ENCODE data around the gene INTS7. TPM values are rescaled to one million over a fixed set of nuclear protein-coding genes. Genes with fewer than 3 reads are reported as not detected.

Gene INTS7
- total RNA-seq, 1 experiment from 2014 or later: 21.7 TPM

DNA sequence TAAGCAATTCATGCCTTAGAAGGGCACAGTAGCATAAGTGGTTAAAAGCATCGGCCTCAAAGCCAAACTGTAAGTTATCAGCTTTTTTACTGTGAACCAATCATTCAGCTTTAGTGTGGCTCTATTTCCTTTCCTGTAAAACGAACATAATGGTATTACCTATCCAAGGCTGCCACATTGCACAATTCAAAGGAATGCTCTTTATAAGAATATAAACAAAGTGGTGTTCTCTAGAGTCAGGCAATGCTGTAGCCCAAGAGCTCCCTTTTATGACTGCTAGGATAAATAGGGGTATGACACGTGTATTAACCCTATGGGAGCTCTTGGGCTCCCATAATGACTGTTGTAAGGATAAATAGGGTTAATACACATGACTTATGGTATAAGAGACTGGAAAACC, 25.4 kb downstream of the INTS7 start:
- Histone ChIP-seq H3K4me3 (replicated peaks in 1 of 2; ENCODE audit: low read depth in 1 of 2, low read length in 2 of 2) (no peak overlapping the region), H3K27me3 (ENCODE audit: insufficient read depth, low read length) (no peaks in the 10 kb centered on the region), H3K9me2 (ENCODE audit: insufficient read depth) (no peaks in the 10 kb centered on the region), H3K4me2 (ENCODE audit: low read length) (no peak overlapping the region), H3K27ac (ENCODE audit: low read depth, low read length) (no peak overlapping the region), H3K4me1 (ENCODE audit: control insufficient read depth in 1 of 2, insufficient read depth in 2 of 2, low read length in 2 of 2) (no peaks in the 10 kb centered on the region), H4K20me1 (ENCODE audit: insufficient read depth) (no peaks in the 10 kb centered on the region), H3K9me3 (ENCODE audit: control insufficient read depth in 1 of 2, insufficient read depth in 1 of 2, low read depth in 1 of 2, low read length in 2 of 2) (no peaks in the 10 kb centered on the region), H3K36me3 (ENCODE audit: control insufficient read depth in 1 of 2, insufficient read depth in 2 of 2, low read length in 2 of 2) (peaks cover 5 to 11% of the 10 kb centered on the region in 2 experiments; a peak in 1 of 4 replicates), H3K79me2 (ENCODE audit: insufficient read depth, low read length) (no peaks in the 10 kb centered on the region), H3K9ac (ENCODE audit: low read length) (no peak overlapping the region), H2AFZ (ENCODE audit: low read depth, low read length, poor library complexity, severe bottlenecking) (no peak overlapping the region)
- no peak for ATAC-seq
- no TSS peak for BruUV-seq (replicated peaks)
- CTCF ChIA-PET: interaction anchor here (0.8 kb wide), 1 partner anchor 26 kb away, joined by 3 read pairs; the partner anchor contains the start of gene DTL
- intact Hi-C loops (cut with micrococcal nuclease): no loop called here
- TF ChIP-seq, protein P1, sequence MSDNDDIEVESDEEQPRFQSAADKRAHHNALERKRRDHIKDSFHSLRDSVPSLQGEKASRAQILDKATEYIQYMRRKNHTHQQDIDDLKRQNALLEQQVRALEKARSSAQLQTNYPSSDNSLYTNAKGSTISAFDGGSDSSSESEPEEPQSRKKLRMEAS (IDR thresholded peaks at IDR 0.05): no peak
- TF ChIP-seq POLR2A (IDR thresholded peaks at IDR 0.05; ENCODE audit: borderline replicate concordance, extremely low read depth, insufficient read depth, insufficient read length): no peak
- TF ChIP-seq RAD21 (IDR thresholded peaks at IDR 0.05; ENCODE audit: low read depth): no peak
- TF ChIP-seq, protein P2, sequence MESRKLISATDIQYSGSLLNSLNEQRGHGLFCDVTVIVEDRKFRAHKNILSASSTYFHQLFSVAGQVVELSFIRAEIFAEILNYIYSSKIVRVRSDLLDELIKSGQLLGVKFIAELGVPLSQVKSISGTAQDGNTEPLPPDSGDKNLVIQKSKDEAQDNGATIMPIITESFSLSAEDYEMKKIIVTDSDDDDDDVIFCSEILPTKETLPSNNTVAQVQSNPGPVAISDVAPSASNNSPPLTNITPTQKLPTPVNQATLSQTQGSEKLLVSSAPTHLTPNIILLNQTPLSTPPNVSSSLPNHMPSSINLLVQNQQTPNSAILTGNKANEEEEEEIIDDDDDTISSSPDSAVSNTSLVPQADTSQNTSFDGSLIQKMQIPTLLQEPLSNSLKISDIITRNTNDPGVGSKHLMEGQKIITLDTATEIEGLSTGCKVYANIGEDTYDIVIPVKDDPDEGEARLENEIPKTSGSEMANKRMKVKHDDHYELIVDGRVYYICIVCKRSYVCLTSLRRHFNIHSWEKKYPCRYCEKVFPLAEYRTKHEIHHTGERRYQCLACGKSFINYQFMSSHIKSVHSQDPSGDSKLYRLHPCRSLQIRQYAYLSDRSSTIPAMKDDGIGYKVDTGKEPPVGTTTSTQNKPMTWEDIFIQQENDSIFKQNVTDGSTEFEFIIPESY (IDR thresholded peaks at IDR 0.05; ENCODE audit: extremely low read depth, insufficient replicate concordance, low read length): no peak
- TF ChIP-seq EGR1 (IDR thresholded peaks at IDR 0.05; ENCODE audit: low read depth): no peak
- TF ChIP-seq SP1 (IDR thresholded peaks at IDR 0.05; ENCODE audit: low read depth): no peak
- no peak for DNase-seq (ENCODE audit: low read depth, low spot score)
- RAD21 ChIA-PET (ENCODE audit: low non-redundant PET in 1 of 2, low total read pairs in 2 of 2, uncharacterized antibody in 2 of 2, unreplicated experiment in 2 of 2): no interaction called here
- POLR2A ChIA-PET: no interaction called here

DNA sequence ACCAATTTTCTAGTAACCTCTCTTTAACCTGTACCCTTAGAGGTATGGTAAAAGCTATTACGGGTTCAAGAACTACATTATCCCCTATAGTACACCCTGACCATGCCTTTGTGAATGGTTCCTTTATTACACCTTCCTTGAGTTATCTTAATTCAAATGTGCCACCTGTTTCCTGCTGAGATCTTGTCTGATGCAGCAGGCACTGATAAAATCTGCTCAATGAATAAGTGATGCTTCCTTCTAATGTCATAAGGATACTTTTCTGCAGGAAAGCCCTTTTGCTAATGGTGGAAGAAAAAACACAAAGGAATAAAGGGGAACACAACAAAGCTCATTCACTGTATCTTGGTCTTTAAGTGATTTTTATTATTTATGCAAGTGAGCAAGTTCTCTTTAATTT, 25.8 kb downstream of the INTS7 start:
- no peak overlapping the region for H3K27ac ChIP-seq (ENCODE audit: low read depth, low read length)
- H3K4me2 ChIP-seq (ENCODE audit: low read length): no peak overlapping the region
- H3K9me2 ChIP-seq (ENCODE audit: insufficient read depth): no peaks in the 10 kb centered on the region
- no TSS peak for BruUV-seq (replicated peaks)
- ChIA-PET RAD21 (ENCODE audit: low non-redundant PET in 1 of 2, low total read pairs in 2 of 2, uncharacterized antibody in 2 of 2, unreplicated experiment in 2 of 2) (no interaction called here), POLR2A (no interaction called here), CTCF (interaction anchor here (0.8 kb wide), 1 partner anchor 26 kb away, joined by 3 read pairs; the partner anchor contains the start of gene DTL)
- peaks cover 5 to 11% of the 10 kb centered on the region in 2 experiments; a peak in 1 of 4 replicates for H3K36me3 ChIP-seq (ENCODE audit: control insufficient read depth in 1 of 2, insufficient read depth in 2 of 2, low read length in 2 of 2)
- H3K4me3 ChIP-seq (replicated peaks in 1 of 2; ENCODE audit: low read depth in 1 of 2, low read length in 2 of 2): no peak overlapping the region
- DNase-seq (ENCODE audit: low read depth, low spot score) (no peak), ATAC-seq (no peak)
- H3K9ac ChIP-seq (ENCODE audit: low read length): no peak overlapping the region
- no peaks in the 10 kb centered on the region for H3K27me3 ChIP-seq (ENCODE audit: insufficient read depth, low read length)
- no peaks in the 10 kb centered on the region for H3K4me1 ChIP-seq (ENCODE audit: control insufficient read depth in 1 of 2, insufficient read depth in 2 of 2, low read length in 2 of 2)
- intact Hi-C loops (cut with micrococcal nuclease): no loop called here
- H2AFZ ChIP-seq (ENCODE audit: low read depth, low read length, poor library complexity, severe bottlenecking): no peak overlapping the region
- H3K9me3 ChIP-seq (ENCODE audit: control insufficient read depth in 1 of 2, insufficient read depth in 1 of 2, low read depth in 1 of 2, low read length in 2 of 2): no peaks in the 10 kb centered on the region
- TF ChIP-seq YY1 (IDR thresholded peaks at IDR 0.05; ENCODE audit: extremely low read depth, insufficient replicate concordance, low read depth, low read length) (no peak), RAD21 (IDR thresholded peaks at IDR 0.05; ENCODE audit: low read depth) (no peak)
- H4K20me1 ChIP-seq (ENCODE audit: insufficient read depth): no peaks in the 10 kb centered on the region
- no peaks in the 10 kb centered on the region for H3K79me2 ChIP-seq (ENCODE audit: insufficient read depth, low read length)
